Effector memory CD8-positive, alpha-beta T cell (primary cell): ENCODE data around the gene OCSTAMP.

Experiments used
- ATAC-seq: fragments of 150-1000 bp; cut with Tn5 transposase; replicated peaks from 2 replicates; pipeline ENCODE4 v1.10.0; 2021; ENCODE audit warnings: mild to moderate bottlenecking, moderate library complexity
- DNase-seq, 3 experiments: peaks; one replicate each; pipeline ENCODE4 v3.0.0; 2021
- H3K27ac Mint-ChIP-seq, 2 donors: one replicate each; pipeline ENCODE4 v1.8.0; 2022; ENCODE audit warnings: mild to moderate bottlenecking in 2 of 2, mixed read lengths in 2 of 2, moderate library complexity in 2 of 2
- H3K27me3 Mint-ChIP-seq, 2 donors: one replicate each; pipeline ENCODE4 v1.8.0; 2022; ENCODE audit warnings: mixed read lengths in 2 of 2
- H3K36me3 Mint-ChIP-seq: one replicate; pipeline ENCODE4 v1.8.0; 2022; ENCODE audit warnings: mild to moderate bottlenecking, moderate library complexity, mixed read lengths; ENCODE audit not compliant: insufficient read depth
- H3K4me1 Mint-ChIP-seq, 2 donors: one replicate each; pipeline ENCODE4 v1.8.0; 2022; ENCODE audit warnings: low read depth in 2 of 2, mixed read lengths in 2 of 2
- H3K4me3 Mint-ChIP-seq, 2 donors: one replicate each; pipeline ENCODE4 v1.8.0; 2022; ENCODE audit warnings: mild to moderate bottlenecking in 2 of 2, mixed read lengths in 2 of 2, moderate library complexity in 2 of 2
- H3K9me3 Mint-ChIP-seq, 2 donors: one replicate each; pipeline ENCODE4 v1.8.0; 2022; ENCODE audit warnings: mixed read lengths in 2 of 2

OCSTAMP gene

DNA sequence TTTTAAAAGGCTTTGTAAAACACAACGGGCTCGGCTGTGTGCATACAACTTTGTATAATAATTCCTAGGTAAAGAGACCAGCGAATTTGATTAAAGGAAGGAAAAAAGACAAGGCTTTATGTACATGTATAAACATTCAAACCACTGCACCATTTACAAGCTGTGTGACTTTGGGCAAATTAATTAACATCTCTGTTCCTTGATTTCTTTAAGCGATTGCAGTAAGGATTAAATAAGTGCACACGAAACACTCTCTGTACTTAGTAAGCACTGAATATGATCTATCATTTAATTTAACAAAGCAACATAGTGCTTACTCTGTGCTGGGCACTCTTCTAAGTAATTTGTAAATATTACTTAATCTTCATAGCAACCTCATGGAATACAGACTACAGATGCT lies 19.5 kb upstream of the OCSTAMP start:
- no peaks in the 10 kb centered on the region for H3K36me3 Mint-ChIP-seq
- peaks cover 0 to 27% of the 10 kb centered on the region in 2 donors for H3K27me3 Mint-ChIP-seq
- no peak overlapping the region for H3K27ac Mint-ChIP-seq
- H3K9me3 Mint-ChIP-seq: no peaks in the 10 kb centered on the region
- peaks cover 0 to 4% of the 10 kb centered on the region in 2 donors for H3K4me1 Mint-ChIP-seq
- no peak for ATAC-seq
- no peak for DNase-seq
- no peak overlapping the region for H3K4me3 Mint-ChIP-seq

- no peak overlapping the region for H3K4me3 Mint-ChIP-seq
- H3K27ac Mint-ChIP-seq: no peak overlapping the region
- H3K27me3 Mint-ChIP-seq: peaks cover 0 to 27% of the 10 kb centered on the region in 2 donors
- peaks cover 0 to under 1% of the 10 kb centered on the region in 2 donors for H3K4me1 Mint-ChIP-seq
- ATAC-seq: no peak
- DNase-seq: no peak
- no peaks in the 10 kb centered on the region for H3K36me3 Mint-ChIP-seq
- H3K9me3 Mint-ChIP-seq: no peaks in the 10 kb centered on the region
These were observed 18.2 kb upstream of the OCSTAMP start for GRCh38 chr20:46568570-46569129.

- DNase-seq (no peak), ATAC-seq (no peak)
- Mint-ChIP-seq H3K4me3 (no peak overlapping the region), H3K27me3 (peaks cover 0 to 24% of the 10 kb centered on the region in 2 donors), H3K36me3 (no peaks in the 10 kb centered on the region), H3K27ac (no peak overlapping the region), H3K9me3 (no peaks in the 10 kb centered on the region), H3K4me1 (no peaks in the 10 kb centered on the region)
These were observed 15.7 kb upstream of the OCSTAMP start for GRCh38 chr20:46566125-46566524.

DNA sequence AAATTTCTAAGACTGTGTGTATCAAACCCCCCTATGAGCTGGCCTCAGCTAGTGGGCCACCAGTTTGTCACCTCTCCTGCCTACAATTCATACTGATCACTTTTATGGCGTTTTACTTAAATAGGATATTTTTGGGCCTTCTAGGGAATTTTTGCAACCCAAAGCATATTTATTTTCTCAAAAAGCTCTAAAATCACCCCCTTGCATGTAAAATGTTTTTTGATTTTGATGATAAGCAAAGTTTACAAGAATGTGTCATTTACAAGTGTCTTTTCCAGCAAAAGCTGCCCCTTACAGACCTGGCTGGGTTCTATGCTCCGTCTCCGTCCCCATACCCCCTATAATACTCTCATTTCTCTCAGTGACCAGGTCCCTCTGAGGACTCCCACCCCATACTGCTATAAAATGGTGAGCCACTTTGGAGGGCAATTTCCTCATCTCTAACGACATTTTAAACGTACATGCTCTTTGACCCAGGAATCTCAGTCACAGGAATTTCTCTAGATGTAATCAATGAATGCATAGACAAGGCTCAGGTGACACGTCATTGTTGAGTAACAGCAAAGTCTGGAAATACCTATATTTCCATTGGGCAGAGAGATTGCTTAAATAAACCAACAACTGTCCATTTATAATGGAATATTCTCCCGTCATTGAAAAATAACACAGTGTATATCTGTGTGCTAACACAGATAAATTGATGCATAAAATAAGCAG lies 13.9 kb upstream of the OCSTAMP start:
- Mint-ChIP-seq H3K9me3 (no peaks in the 10 kb centered on the region), H3K4me1 (peaks cover 0 to 7% of the 10 kb centered on the region in 2 donors), H3K27ac (no peak overlapping the region), H3K36me3 (no peaks in the 10 kb centered on the region), H3K27me3 (peaks cover 0 to 17% of the 10 kb centered on the region in 2 donors), H3K4me3 (no peak overlapping the region)
- DNase-seq (no peak), ATAC-seq (no peak)

GRCh38 chr20:46563860-46564221 lies 13.4 kb upstream of the OCSTAMP start:
- H3K4me1 Mint-ChIP-seq: peaks cover 0 to 7% of the 10 kb centered on the region in 2 donors
- ATAC-seq (no peak), DNase-seq (no peak)
- H3K27ac Mint-ChIP-seq: no peak overlapping the region
- H3K36me3 Mint-ChIP-seq: no peaks in the 10 kb centered on the region
- H3K27me3 Mint-ChIP-seq: peaks cover 0 to 17% of the 10 kb centered on the region in 2 donors
- no peak overlapping the region for H3K4me3 Mint-ChIP-seq
- no peaks in the 10 kb centered on the region for H3K9me3 Mint-ChIP-seq

DNA sequence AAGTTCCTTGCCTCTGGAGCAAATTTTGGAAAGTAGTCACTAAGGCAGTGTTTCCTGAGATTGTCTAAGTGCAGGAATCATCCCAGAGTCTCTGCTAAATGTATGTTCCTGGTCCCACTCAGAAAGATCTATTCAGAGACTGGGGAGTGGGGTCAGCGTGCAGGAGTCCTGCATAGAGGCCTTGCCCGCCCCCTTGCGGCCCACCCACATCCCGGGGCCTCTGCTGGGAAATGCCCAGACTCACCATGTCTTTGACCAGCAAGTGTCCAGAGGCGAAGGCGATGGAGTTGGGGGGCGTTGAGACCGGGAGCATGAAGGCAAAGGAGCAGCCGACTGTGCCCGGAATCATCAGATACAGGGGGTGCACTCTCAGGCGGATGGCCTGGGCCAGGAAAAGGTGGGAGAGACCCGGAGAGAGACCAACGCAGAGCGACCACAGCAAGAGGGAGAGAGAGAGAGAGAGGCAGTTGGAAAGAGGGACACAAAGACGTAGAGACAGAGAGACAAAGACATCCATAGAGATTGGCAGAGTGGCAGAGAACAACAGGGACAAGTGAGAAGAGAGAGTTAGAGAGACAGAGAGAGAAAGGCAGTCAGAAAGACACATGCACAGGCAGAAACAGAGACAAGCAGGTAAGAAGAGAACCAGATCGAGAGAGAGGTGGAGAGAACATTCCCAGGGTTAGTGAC lies 12.9 kb upstream of the OCSTAMP start:
- no peak for ATAC-seq
- Mint-ChIP-seq H3K4me3 (no peak overlapping the region), H3K4me1 (peaks cover 0 to 7% of the 10 kb centered on the region in 2 donors), H3K27me3 (peaks cover 0 to 17% of the 10 kb centered on the region in 2 donors), H3K27ac (no peak overlapping the region), H3K36me3 (no peaks in the 10 kb centered on the region), H3K9me3 (no peaks in the 10 kb centered on the region)
- DNase-seq: no peak

GRCh38 chr20:46562373-46563169 lies 12.1 kb upstream of the OCSTAMP start:
- no peaks in the 10 kb centered on the region for H3K9me3 Mint-ChIP-seq
- no peaks in the 10 kb centered on the region for H3K36me3 Mint-ChIP-seq
- peak; percentile 61 for ATAC-seq

DNA sequence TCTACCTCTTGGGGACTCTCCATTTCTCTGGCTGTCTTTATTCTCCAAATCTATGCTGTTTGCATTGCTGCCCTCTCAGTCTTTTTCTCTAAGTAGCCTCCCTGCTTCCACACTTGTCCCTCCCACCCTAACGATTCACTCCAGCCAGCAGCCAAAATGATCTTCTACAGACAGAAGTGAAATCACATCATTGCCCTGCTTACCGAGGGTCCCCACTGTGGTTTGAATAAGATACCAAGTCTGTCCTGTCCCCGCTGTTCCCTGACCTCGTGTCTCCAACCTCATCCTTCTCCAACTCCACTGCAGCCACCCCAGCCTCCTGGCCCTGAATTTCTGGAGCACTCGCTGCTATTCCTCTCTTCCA lies 11.5 kb upstream of the OCSTAMP start:
- DNase-seq: no peak
- Mint-ChIP-seq H3K9me3 (no peaks in the 10 kb centered on the region), H3K4me1 (peaks cover 0 to 7% of the 10 kb centered on the region in 2 donors), H3K27me3 (peaks cover 0 to 7% of the 10 kb centered on the region in 2 donors), H3K27ac (no peak overlapping the region), H3K4me3 (no peak overlapping the region), H3K36me3 (no peaks in the 10 kb centered on the region)
- ATAC-seq: no peak

More at GRCh38 chr20:46562373-46563169, 12.1 kb upstream of the OCSTAMP start:
- Mint-ChIP-seq H3K4me3 (no peak overlapping the region), H3K27ac (no peak overlapping the region), H3K4me1 (peaks cover 0 to 7% of the 10 kb centered on the region in 2 donors), H3K27me3 (peaks cover 0 to 12% of the 10 kb centered on the region in 2 donors)
- DNase-seq: peak; percentile 47 to 54 (median 48)

- H3K36me3 Mint-ChIP-seq: no peaks in the 10 kb centered on the region
- H3K27me3 Mint-ChIP-seq: no peaks in the 10 kb centered on the region
- H3K9me3 Mint-ChIP-seq: no peaks in the 10 kb centered on the region
- no peak overlapping the region for H3K4me3 Mint-ChIP-seq
- H3K4me1 Mint-ChIP-seq: peaks cover 0 to 7% of the 10 kb centered on the region in 2 donors
- H3K27ac Mint-ChIP-seq: no peak overlapping the region
- ATAC-seq (no peak), DNase-seq (no peak)
These were observed 9.4 kb upstream of the OCSTAMP start for GRCh38 chr20:46559685-46560440.

GRCh38 chr20:46559001-46559400 lies 8.5 kb upstream of the OCSTAMP start:
- Mint-ChIP-seq H3K4me1 (peaks cover 0 to 7% of the 10 kb centered on the region in 2 donors), H3K4me3 (no peak overlapping the region), H3K27me3 (no peaks in the 10 kb centered on the region), H3K36me3 (no peaks in the 10 kb centered on the region), H3K9me3 (no peaks in the 10 kb centered on the region), H3K27ac (no peak overlapping the region)
- no peak for DNase-seq
- ATAC-seq: no peak

- no peaks in the 10 kb centered on the region for H3K27me3 Mint-ChIP-seq
- H3K4me3 Mint-ChIP-seq: no peak overlapping the region
- H3K36me3 Mint-ChIP-seq: no peaks in the 10 kb centered on the region
- no peak overlapping the region for H3K27ac Mint-ChIP-seq
- DNase-seq (no peak), ATAC-seq (no peak)
- H3K9me3 Mint-ChIP-seq: no peaks in the 10 kb centered on the region
- H3K4me1 Mint-ChIP-seq: peaks cover 0 to 7% of the 10 kb centered on the region in 2 donors
These were observed 8.1 kb upstream of the OCSTAMP start for GRCh38 chr20:46558511-46558959.

DNA sequence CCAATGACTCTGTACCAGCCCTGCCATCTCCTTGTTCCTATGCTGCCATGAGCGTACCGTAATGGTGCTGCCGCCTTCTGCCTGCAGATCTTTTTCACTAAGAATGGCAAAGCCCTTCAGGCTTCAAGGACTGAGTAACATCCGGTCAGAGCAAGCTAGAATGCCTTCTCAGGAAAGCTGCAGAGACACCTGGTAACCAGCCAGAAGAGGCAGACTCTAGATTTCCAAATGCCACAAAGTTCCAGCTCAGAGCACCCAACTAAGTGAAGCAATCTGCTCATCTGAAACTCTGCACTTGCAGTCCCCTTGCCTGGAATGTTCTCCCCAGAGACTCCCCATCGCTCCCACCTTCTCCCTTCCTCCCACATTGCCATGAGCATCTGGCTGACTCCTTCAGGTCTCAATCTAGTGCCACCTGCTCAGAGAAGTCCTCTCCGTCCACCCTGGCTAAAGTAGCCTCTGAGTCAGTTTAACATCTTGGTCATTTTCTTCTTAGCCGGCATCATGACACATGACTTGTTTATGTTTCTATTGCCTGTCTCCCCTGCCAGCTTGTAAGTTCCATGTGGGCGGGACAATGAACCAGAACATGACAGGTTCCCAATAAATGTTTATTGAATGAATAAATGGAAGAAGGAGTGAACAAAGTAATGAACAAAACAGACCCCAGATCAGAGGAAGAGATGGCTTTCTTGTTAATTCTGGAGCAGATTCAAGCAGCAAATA lies 6.9 kb upstream of the OCSTAMP start:
- Mint-ChIP-seq H3K4me3 (no peak overlapping the region), H3K36me3 (no peaks in the 10 kb centered on the region), H3K9me3 (no peaks in the 10 kb centered on the region), H3K27ac (peak overlapping the region in 1 of 2 donors; percentile 52), H3K27me3 (no peaks in the 10 kb centered on the region), H3K4me1 (peaks cover 11 to 18% of the 10 kb centered on the region in 2 donors)
- ATAC-seq (no peak), DNase-seq (no peak)
